ENCODE results near the gene HAPLN3. TPM values are rescaled to one million over a fixed set of nuclear protein-coding genes. Genes with fewer than 3 reads are reported as not detected.

HAPLN3 gene
- total and polyA plus RNA-seq, 4 donors: 0.21 to 0.51 (median 0.34) TPM

GRCh38 chr15:88830016-88830415, 65.3 kb downstream of the HAPLN3 start:
- H3K9me3 ChIP-seq (ENCODE audit: control insufficient read depth in 4 of 4, low read length in 3 of 4): no peaks in the 10 kb centered on the region
- DNase-seq (ENCODE audit: low spot score): no peak
- H3K36me3 ChIP-seq (ENCODE audit: control insufficient read depth in 4 of 4, insufficient read depth in 3 of 4, low read depth in 1 of 4, low read length in 3 of 4): no peaks in the 10 kb centered on the region
- H3K4me3 ChIP-seq (ENCODE audit: low read depth in 1 of 3, low read length in 3 of 3): no peak overlapping the region
- WGBS: 87% methylated on average over 5 of the region's 5 CpGs
- no peaks in the 10 kb centered on the region for H3K4me1 ChIP-seq (ENCODE audit: control insufficient read depth in 4 of 4, insufficient read depth in 4 of 4, low read length in 3 of 4)
- TF ChIP-seq MAX (IDR thresholded peaks at IDR 0.05): no peak
- TF ChIP-seq TAF1 (conservative IDR thresholded peaks at IDR 0.05): no peak
- no peak for TF ChIP-seq ZBTB33 (IDR thresholded peaks at IDR 0.05)
- no peak for TF ChIP-seq RAD21 (IDR thresholded peaks at IDR 0.05)
- H3K27me3 ChIP-seq (ENCODE audit: control insufficient read depth in 4 of 4, insufficient read depth in 4 of 4, low read length in 3 of 4): peaks cover 0 to 8% (median 0%) of the 10 kb centered on the region in 4 donors
- H3K27ac ChIP-seq (ENCODE audit: low read depth in 1 of 2, low read length in 2 of 2): no peak overlapping the region
- H3K9ac ChIP-seq (ENCODE audit: low read depth in 1 of 2, low read length in 2 of 2): no peak overlapping the region

GRCh38 chr15:88828791-88829190, 66.6 kb downstream of the HAPLN3 start:
- WGBS: 82% methylated on average over 5 of the region's 5 CpGs
- peaks cover 0 to 8% (median 0%) of the 10 kb centered on the region in 4 donors for H3K27me3 ChIP-seq (ENCODE audit: control insufficient read depth in 4 of 4, insufficient read depth in 4 of 4, low read length in 3 of 4)
- H3K9me3 ChIP-seq (ENCODE audit: control insufficient read depth in 4 of 4, low read length in 3 of 4): no peaks in the 10 kb centered on the region
- no peaks in the 10 kb centered on the region for H3K36me3 ChIP-seq (ENCODE audit: control insufficient read depth in 4 of 4, insufficient read depth in 3 of 4, low read depth in 1 of 4, low read length in 3 of 4)
- no peak overlapping the region for H3K27ac ChIP-seq (ENCODE audit: low read depth in 1 of 2, low read length in 2 of 2)
- H3K4me3 ChIP-seq (ENCODE audit: low read depth in 1 of 3, low read length in 3 of 3): no peak overlapping the region
- no peak for DNase-seq (ENCODE audit: low spot score)
- H3K4me1 ChIP-seq (ENCODE audit: control insufficient read depth in 4 of 4, insufficient read depth in 4 of 4, low read length in 3 of 4): no peaks in the 10 kb centered on the region
- TF ChIP-seq ZBTB33 (IDR thresholded peaks at IDR 0.05): no peak
- no peak for TF ChIP-seq REST (IDR thresholded peaks at IDR 0.05)
- TF ChIP-seq GABPA (IDR thresholded peaks at IDR 0.05 in 1 of 2, conservative IDR thresholded peaks at IDR 0.05 in 1 of 2): no peak
- TF ChIP-seq MAX (IDR thresholded peaks at IDR 0.05): no peak
- no peak for TF ChIP-seq CTCF (IDR thresholded peaks at IDR 0.05; ENCODE audit: low read depth, low read length, missing input control)
- TF ChIP-seq ATF3 (IDR thresholded peaks at IDR 0.05): no peak
- TF ChIP-seq SP1 (IDR thresholded peaks at IDR 0.05): no peak
- TF ChIP-seq HNF4A (conservative IDR thresholded peaks at IDR 0.05): no peak
- no peak for TF ChIP-seq RXRA (IDR thresholded peaks at IDR 0.05)
- no peak overlapping the region for H3K9ac ChIP-seq (ENCODE audit: low read depth in 1 of 2, low read length in 2 of 2)

Other genes with a start within 250 kb of the HAPLN3 start
- gene ACAN, start 92.1 kb downstream of the HAPLN3 start, total RNA-seq: under 1 TPM; under 0.01 to 0.05 TPM
- gene ACAN, start 92.1 kb downstream of the HAPLN3 start, polyA plus RNA-seq: under 1 TPM in 1 of 2 donors, not detected in 1; under 0.01 TPM
- 10 to 100 TPM in 1 of 2 donors, 1 to 10 TPM in 1; 6.6 to 13.6 TPM for gene MFGE8, start 17.8 kb upstream of the HAPLN3 start, total RNA-seq
- 10 to 100 TPM; 12.0 to 14.8 TPM for gene MFGE8, start 17.8 kb upstream of the HAPLN3 start, polyA plus RNA-seq
- 100 to 1,000 TPM in 1 of 2 donors, 10 to 100 TPM in 1; 34.6 to 663 TPM for gene ABHD2, start 192.9 kb upstream of the HAPLN3 start, total RNA-seq
- gene ABHD2, start 192.9 kb upstream of the HAPLN3 start, polyA plus RNA-seq: 10 to 100 TPM; 58.8 to 71.5 TPM

All from liver (tissue), 9 donors.